Memory B cell (primary cell): ENCODE data around the gene SOD3.

Experiments
- ATAC-seq: fragments of 150-1000 bp; cut with Tn5 transposase; 2 replicates; pipeline ENCODE4 v1.10.0; 2021; ENCODE audit warnings: low read depth, mild to moderate bottlenecking, moderate library complexity
- DNase-seq, 2 donors: peaks; one replicate each; pipeline ENCODE4 v3.0.0; 2022; ENCODE audit warnings: low spot score in 2 of 2
- H3K27ac Mint-ChIP-seq: one replicate; pipeline ENCODE4 v1.8.0; 2022; ENCODE audit warnings: mild to moderate bottlenecking, moderate library complexity, mixed read lengths
- H3K27me3 Mint-ChIP-seq: one replicate; pipeline ENCODE4 v1.8.0; 2022; ENCODE audit warnings: mixed read lengths
- H3K36me3 Mint-ChIP-seq: one replicate; pipeline ENCODE4 v1.8.0; 2022; ENCODE audit warnings: mild to moderate bottlenecking, mixed read lengths
- H3K4me1 Mint-ChIP-seq: one replicate; pipeline ENCODE4 v1.8.0; 2022; ENCODE audit warnings: mixed read lengths
- H3K4me3 Mint-ChIP-seq: one replicate; pipeline ENCODE4 v1.8.0; 2022; ENCODE audit warnings: mild to moderate bottlenecking, moderate library complexity, mixed read lengths
- H3K9me3 Mint-ChIP-seq: one replicate; pipeline ENCODE4 v1.8.0; 2022; ENCODE audit warnings: mixed read lengths

The SOD3 gene

GRCh38 chr4:24769571-24769970 is 25.8 kb upstream of the SOD3 start:
- Mint-ChIP-seq H3K36me3 (no peaks in the 10 kb centered on the region), H3K9me3 (peaks cover 7% of the 10 kb centered on the region), H3K4me1 (no peaks in the 10 kb centered on the region), H3K4me3 (no peak overlapping the region), H3K27ac (no peak overlapping the region), H3K27me3 (peaks cover 4% of the 10 kb centered on the region)
- DNase-seq (no peak), ATAC-seq (no peak)

- Mint-ChIP-seq H3K36me3 (no peaks in the 10 kb centered on the region), H3K27me3 (peaks cover 4% of the 10 kb centered on the region), H3K9me3 (peaks cover 7% of the 10 kb centered on the region), H3K4me1 (no peaks in the 10 kb centered on the region), H3K27ac (no peak overlapping the region), H3K4me3 (no peak overlapping the region)
- DNase-seq (no peak), ATAC-seq (no peak)
Measured at GRCh38 chr4:24770032-24770584, 25.3 kb upstream of the SOD3 start.

GRCh38 chr4:24770667-24771066 is 24.7 kb upstream of the SOD3 start:
- Mint-ChIP-seq H3K27me3 (peaks cover 1% of the 10 kb centered on the region), H3K4me3 (no peak overlapping the region), H3K36me3 (no peaks in the 10 kb centered on the region), H3K4me1 (no peaks in the 10 kb centered on the region), H3K9me3 (peaks cover 5% of the 10 kb centered on the region), H3K27ac (no peak overlapping the region)
- ATAC-seq (no peak), DNase-seq (no peak)

GRCh38 chr4:24771241-24771640 is 24.1 kb upstream of the SOD3 start:
- H3K4me3 Mint-ChIP-seq, result no peak overlapping the region
- peaks cover 5% of the 10 kb centered on the region for H3K9me3 Mint-ChIP-seq
- H3K4me1 Mint-ChIP-seq, result no peaks in the 10 kb centered on the region
- ATAC-seq (no peak), DNase-seq (no peak)
- no peak overlapping the region for H3K27ac Mint-ChIP-seq
- peaks cover under 1% of the 10 kb centered on the region for H3K27me3 Mint-ChIP-seq
- H3K36me3 Mint-ChIP-seq, result no peaks in the 10 kb centered on the region

GRCh38 chr4:24772061-24772705 is 23.2 kb upstream of the SOD3 start:
- no peaks in the 10 kb centered on the region for H3K36me3 Mint-ChIP-seq
- no peak for ATAC-seq
- DNase-seq, result no peak
- peaks cover 4% of the 10 kb centered on the region for H3K9me3 Mint-ChIP-seq
- no peak overlapping the region for H3K27ac Mint-ChIP-seq
- H3K27me3 Mint-ChIP-seq, result no peaks in the 10 kb centered on the region
- H3K4me1 Mint-ChIP-seq, result no peaks in the 10 kb centered on the region
- H3K4me3 Mint-ChIP-seq, result no peak overlapping the region

GRCh38 chr4:24772952-24773351 is 22.4 kb upstream of the SOD3 start:
- Mint-ChIP-seq H3K27ac (no peak overlapping the region), H3K27me3 (no peaks in the 10 kb centered on the region), H3K4me1 (no peaks in the 10 kb centered on the region), H3K4me3 (no peak overlapping the region), H3K9me3 (peaks cover 4% of the 10 kb centered on the region), H3K36me3 (no peaks in the 10 kb centered on the region)
- ATAC-seq (no peak), DNase-seq (no peak)

- Mint-ChIP-seq H3K4me1 (no peaks in the 10 kb centered on the region), H3K27me3 (no peaks in the 10 kb centered on the region), H3K9me3 (peaks cover 2% of the 10 kb centered on the region), H3K4me3 (no peak overlapping the region), H3K27ac (no peak overlapping the region), H3K36me3 (no peaks in the 10 kb centered on the region)
- DNase-seq, result no peak
- ATAC-seq, result no peak
Measured at GRCh38 chr4:24774452-24774851, 20.9 kb upstream of the SOD3 start.

GRCh38 chr4:24775032-24775605 is 20.3 kb upstream of the SOD3 start:
- Mint-ChIP-seq H3K4me1 (no peaks in the 10 kb centered on the region), H3K9me3 (peaks cover 2% of the 10 kb centered on the region), H3K4me3 (no peak overlapping the region), H3K27ac (no peak overlapping the region), H3K27me3 (peaks cover under 1% of the 10 kb centered on the region), H3K36me3 (no peaks in the 10 kb centered on the region)
- no peak for ATAC-seq
- no peak for DNase-seq

- peaks cover 1% of the 10 kb centered on the region for H3K27me3 Mint-ChIP-seq
- H3K4me1 Mint-ChIP-seq, result no peaks in the 10 kb centered on the region
- no peaks in the 10 kb centered on the region for H3K36me3 Mint-ChIP-seq
- H3K4me3 Mint-ChIP-seq, result no peak overlapping the region
- DNase-seq (no peak), ATAC-seq (no peak)
- peaks cover 2% of the 10 kb centered on the region for H3K9me3 Mint-ChIP-seq
- H3K27ac Mint-ChIP-seq, result no peak overlapping the region
Measured at GRCh38 chr4:24775750-24776149, 19.6 kb upstream of the SOD3 start.

- Mint-ChIP-seq H3K4me3 (no peak overlapping the region), H3K27me3 (peaks cover 1% of the 10 kb centered on the region), H3K36me3 (no peaks in the 10 kb centered on the region), H3K9me3 (no peaks in the 10 kb centered on the region), H3K4me1 (no peaks in the 10 kb centered on the region), H3K27ac (no peak overlapping the region)
- ATAC-seq (no peak), DNase-seq (no peak)
Measured at GRCh38 chr4:24777536-24778463, 17.6 kb upstream of the SOD3 start.

- Mint-ChIP-seq H3K4me1 (no peaks in the 10 kb centered on the region), H3K9me3 (peaks cover 1% of the 10 kb centered on the region), H3K4me3 (no peak overlapping the region), H3K27ac (no peak overlapping the region), H3K27me3 (peaks cover 2% of the 10 kb centered on the region), H3K36me3 (no peaks in the 10 kb centered on the region)
- no peak for ATAC-seq
- no peak for DNase-seq
Measured at GRCh38 chr4:24778464-24779225, 16.7 kb upstream of the SOD3 start.

- Mint-ChIP-seq H3K36me3 (no peaks in the 10 kb centered on the region), H3K27me3 (peaks cover 3% of the 10 kb centered on the region), H3K4me3 (no peak overlapping the region), H3K4me1 (no peaks in the 10 kb centered on the region), H3K9me3 (peaks cover 1% of the 10 kb centered on the region), H3K27ac (no peak overlapping the region)
- DNase-seq (no peak), ATAC-seq (no peak)
Measured at GRCh38 chr4:24780936-24781495, 14.4 kb upstream of the SOD3 start.

- Mint-ChIP-seq H3K27me3 (peaks cover 3% of the 10 kb centered on the region), H3K4me1 (no peaks in the 10 kb centered on the region), H3K4me3 (no peak overlapping the region), H3K27ac (no peak overlapping the region), H3K9me3 (peaks cover 2% of the 10 kb centered on the region), H3K36me3 (no peaks in the 10 kb centered on the region)
- no peak for DNase-seq
- ATAC-seq, result no peak
Measured at GRCh38 chr4:24781999-24782745, 13.2 kb upstream of the SOD3 start.
